ENCODE measurements around the gene GPAM. TPM values are rescaled to one million over a fixed set of nuclear protein-coding genes. Genes with fewer than 3 reads are reported as not detected.
A peak's percentile ranks its signal among the peaks of the same experiment; 100 is the strongest.
"Not testable (repeated sequence)": the region's sequence is repeated elsewhere in the genome, so short reads cannot be mapped to it uniquely, and the experiment has no call there.

The GPAM gene, protein sequence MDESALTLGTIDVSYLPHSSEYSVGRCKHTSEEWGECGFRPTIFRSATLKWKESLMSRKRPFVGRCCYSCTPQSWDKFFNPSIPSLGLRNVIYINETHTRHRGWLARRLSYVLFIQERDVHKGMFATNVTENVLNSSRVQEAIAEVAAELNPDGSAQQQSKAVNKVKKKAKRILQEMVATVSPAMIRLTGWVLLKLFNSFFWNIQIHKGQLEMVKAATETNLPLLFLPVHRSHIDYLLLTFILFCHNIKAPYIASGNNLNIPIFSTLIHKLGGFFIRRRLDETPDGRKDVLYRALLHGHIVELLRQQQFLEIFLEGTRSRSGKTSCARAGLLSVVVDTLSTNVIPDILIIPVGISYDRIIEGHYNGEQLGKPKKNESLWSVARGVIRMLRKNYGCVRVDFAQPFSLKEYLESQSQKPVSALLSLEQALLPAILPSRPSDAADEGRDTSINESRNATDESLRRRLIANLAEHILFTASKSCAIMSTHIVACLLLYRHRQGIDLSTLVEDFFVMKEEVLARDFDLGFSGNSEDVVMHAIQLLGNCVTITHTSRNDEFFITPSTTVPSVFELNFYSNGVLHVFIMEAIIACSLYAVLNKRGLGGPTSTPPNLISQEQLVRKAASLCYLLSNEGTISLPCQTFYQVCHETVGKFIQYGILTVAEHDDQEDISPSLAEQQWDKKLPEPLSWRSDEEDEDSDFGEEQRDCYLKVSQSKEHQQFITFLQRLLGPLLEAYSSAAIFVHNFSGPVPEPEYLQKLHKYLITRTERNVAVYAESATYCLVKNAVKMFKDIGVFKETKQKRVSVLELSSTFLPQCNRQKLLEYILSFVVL
- 1 to 10 TPM; 1.1 to 1.5 TPM for polyA plus RNA-seq

GRCh38 chr10:112183329-112184051 lies at the start of gene GPAM:
Gene GPAM, minus strand, starts transcription at chr10:112183765. Its CDS starts 1,981 bp downstream, at chr10:112181784.
- Histone ChIP-seq H3K27ac (ENCODE audit: low read depth in 2 of 2, low read length in 1 of 2) (peak within 1 kb of the TSS; percentile 40 to 91), H3K4me3 (ENCODE audit: low read depth in 1 of 2, low read length in 2 of 2) (peak within 1 kb of the TSS; percentile 91 to 96), H3K9me3 (ENCODE audit: control insufficient read depth in 2 of 2, insufficient read depth in 1 of 2, low read depth in 1 of 2, low read length in 1 of 2) (no peaks in the 10 kb centered on the region), H3K27me3 (ENCODE audit: control insufficient read depth in 1 of 2, insufficient read depth in 2 of 2, low read length in 2 of 2) (no peaks in the 10 kb centered on the region), H3K4me1 (ENCODE audit: control insufficient read depth in 2 of 2, insufficient read depth in 2 of 2, low read length in 1 of 2) (peaks cover 0 to 3% of the 10 kb centered on the region in 2 donors), H3K36me3 (ENCODE audit: control insufficient read depth in 2 of 2, insufficient read depth in 2 of 2, low read length in 1 of 2) (no peaks in the 10 kb centered on the region)
- 0% methylated on average over 46 of the region's 46 CpGs for WGBS, 2 donors

GRCh38 chr10:112232670-112233069 lies 49.1 kb upstream of the GPAM start:
- H3K4me1 ChIP-seq (ENCODE audit: control insufficient read depth in 2 of 2, insufficient read depth in 2 of 2, low read length in 1 of 2) = no peaks in the 10 kb centered on the region
- peaks cover 0 to under 1% of the 10 kb centered on the region in 2 donors for H3K9me3 ChIP-seq (ENCODE audit: control insufficient read depth in 2 of 2, insufficient read depth in 1 of 2, low read depth in 1 of 2, low read length in 1 of 2)
- H3K27me3 ChIP-seq (ENCODE audit: control insufficient read depth in 1 of 2, insufficient read depth in 2 of 2, low read length in 2 of 2) = no peaks in the 10 kb centered on the region
- H3K27ac ChIP-seq (ENCODE audit: low read depth in 2 of 2, low read length in 1 of 2) = no peak overlapping the region
- H3K4me3 ChIP-seq (ENCODE audit: low read depth in 1 of 2, low read length in 2 of 2) = no peak overlapping the region
- no peaks in the 10 kb centered on the region for H3K36me3 ChIP-seq (ENCODE audit: control insufficient read depth in 2 of 2, insufficient read depth in 2 of 2, low read length in 1 of 2)
- WGBS, 2 donors = 43 to 48% methylated on average over 6 of the region's 6 CpGs

- H3K4me1 ChIP-seq (ENCODE audit: control insufficient read depth in 2 of 2, insufficient read depth in 2 of 2, low read length in 1 of 2) = no peaks in the 10 kb centered on the region
- H3K4me3 ChIP-seq (ENCODE audit: low read depth in 1 of 2, low read length in 2 of 2) = no peak overlapping the region
- no peak overlapping the region for H3K27ac ChIP-seq (ENCODE audit: low read depth in 2 of 2, low read length in 1 of 2)
- 68% methylated on average over 9 of the region's 9 CpGs for WGBS, 2 donors
- H3K27me3 ChIP-seq (ENCODE audit: control insufficient read depth in 1 of 2, insufficient read depth in 2 of 2, low read length in 2 of 2) = no peaks in the 10 kb centered on the region
- no peaks in the 10 kb centered on the region for H3K36me3 ChIP-seq (ENCODE audit: control insufficient read depth in 2 of 2, insufficient read depth in 2 of 2, low read length in 1 of 2)
- H3K9me3 ChIP-seq (ENCODE audit: control insufficient read depth in 2 of 2, insufficient read depth in 1 of 2, low read depth in 1 of 2, low read length in 1 of 2) = peaks cover 0 to 4% of the 10 kb centered on the region in 2 donors
These were observed 48.2 kb upstream of the GPAM start for GRCh38 chr10:112231602-112232400.

DNA sequence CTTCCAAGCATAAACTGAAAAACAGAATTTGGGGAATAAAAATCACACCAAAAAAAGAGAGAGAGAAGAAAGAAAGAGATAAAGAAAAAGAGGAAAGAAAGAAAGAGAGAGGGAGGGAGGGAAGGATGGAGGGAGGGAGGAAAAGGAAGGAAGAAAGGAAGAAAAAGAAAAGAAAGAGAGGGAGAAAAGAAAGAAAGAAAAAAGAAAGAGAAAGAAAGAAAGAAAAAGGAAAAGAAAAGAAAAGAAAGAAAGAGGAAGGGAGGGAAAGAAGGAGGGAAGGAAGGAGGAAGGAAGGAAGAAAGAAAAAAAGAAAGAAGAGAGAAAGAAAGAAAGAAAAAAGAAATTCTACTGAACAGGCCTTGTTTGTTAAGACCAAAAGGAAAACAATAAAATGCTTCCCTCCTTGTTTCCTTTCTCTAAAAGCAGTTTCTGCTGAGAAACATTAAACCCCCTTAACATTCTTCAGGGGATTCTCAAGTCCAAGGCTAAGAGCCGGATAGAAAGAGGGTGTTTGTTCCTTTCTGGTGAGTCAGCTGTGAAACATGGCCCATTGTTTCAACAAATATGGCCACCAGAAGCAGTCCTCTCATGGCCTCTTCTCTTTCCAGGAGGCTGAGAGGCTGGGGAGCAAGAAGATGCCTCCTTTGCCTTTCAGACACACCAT lies 46.9 kb upstream of the GPAM start:
- Histone ChIP-seq H3K9me3 (ENCODE audit: control insufficient read depth in 2 of 2, insufficient read depth in 1 of 2, low read depth in 1 of 2, low read length in 1 of 2) (peaks cover 4% of the 10 kb centered on the region in 2 donors), H3K27ac (ENCODE audit: low read depth in 2 of 2, low read length in 1 of 2) (no peak overlapping the region), H3K4me1 (ENCODE audit: control insufficient read depth in 2 of 2, insufficient read depth in 2 of 2, low read length in 1 of 2) (no peaks in the 10 kb centered on the region), H3K36me3 (ENCODE audit: control insufficient read depth in 2 of 2, insufficient read depth in 2 of 2, low read length in 1 of 2) (no peaks in the 10 kb centered on the region), H3K4me3 (ENCODE audit: low read depth in 1 of 2, low read length in 2 of 2) (no peak overlapping the region), H3K27me3 (ENCODE audit: control insufficient read depth in 1 of 2, insufficient read depth in 2 of 2, low read length in 2 of 2) (no peaks in the 10 kb centered on the region)
- 32 to 41% methylated on average over 1 of the region's 1 CpG for WGBS, 2 donors

GRCh38 chr10:112229901-112230300 lies 46.3 kb upstream of the GPAM start:
- Histone ChIP-seq H3K27me3 (ENCODE audit: control insufficient read depth in 1 of 2, insufficient read depth in 2 of 2, low read length in 2 of 2) (no peaks in the 10 kb centered on the region), H3K36me3 (ENCODE audit: control insufficient read depth in 2 of 2, insufficient read depth in 2 of 2, low read length in 1 of 2) (no peaks in the 10 kb centered on the region), H3K4me3 (ENCODE audit: low read depth in 1 of 2, low read length in 2 of 2) (no peak overlapping the region), H3K27ac (ENCODE audit: low read depth in 2 of 2, low read length in 1 of 2) (no peak overlapping the region), H3K9me3 (ENCODE audit: control insufficient read depth in 2 of 2, insufficient read depth in 1 of 2, low read depth in 1 of 2, low read length in 1 of 2) (peaks cover 4% of the 10 kb centered on the region in 2 donors), H3K4me1 (ENCODE audit: control insufficient read depth in 2 of 2, insufficient read depth in 2 of 2, low read length in 1 of 2) (no peaks in the 10 kb centered on the region)
- WGBS, 2 donors = 67 to 76% methylated on average over 3 of the region's 3 CpGs

DNA sequence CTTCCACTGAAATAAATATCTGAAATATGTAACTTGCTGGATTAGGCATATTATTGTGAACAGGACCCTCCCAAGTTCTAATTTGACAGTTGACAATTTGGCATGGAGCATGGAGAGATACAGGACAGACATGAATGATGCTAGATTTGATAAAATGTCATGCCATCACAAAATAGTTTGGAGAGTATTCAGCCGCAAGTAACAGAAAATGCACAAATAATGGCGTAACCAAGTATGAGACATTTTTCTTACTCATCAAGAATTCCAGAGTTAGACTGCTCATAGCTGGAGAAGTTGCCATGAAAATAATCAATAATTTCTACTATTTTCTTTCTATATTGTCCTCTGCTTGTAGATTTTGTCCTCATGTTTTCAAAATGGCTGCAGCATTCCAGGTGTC lies 45.5 kb upstream of the GPAM start:
- 95 to 98% methylated on average over 2 of the region's 2 CpGs for WGBS, 2 donors
- Histone ChIP-seq H3K9me3 (ENCODE audit: control insufficient read depth in 2 of 2, insufficient read depth in 1 of 2, low read depth in 1 of 2, low read length in 1 of 2) (peaks cover 4% of the 10 kb centered on the region in 2 donors), H3K4me3 (ENCODE audit: low read depth in 1 of 2, low read length in 2 of 2) (no peak overlapping the region), H3K27me3 (ENCODE audit: control insufficient read depth in 1 of 2, insufficient read depth in 2 of 2, low read length in 2 of 2) (no peaks in the 10 kb centered on the region), H3K27ac (ENCODE audit: low read depth in 2 of 2, low read length in 1 of 2) (no peak overlapping the region), H3K4me1 (ENCODE audit: control insufficient read depth in 2 of 2, insufficient read depth in 2 of 2, low read length in 1 of 2) (no peaks in the 10 kb centered on the region), H3K36me3 (ENCODE audit: control insufficient read depth in 2 of 2, insufficient read depth in 2 of 2, low read length in 1 of 2) (no peaks in the 10 kb centered on the region)

- 83 to 92% methylated on average over 3 of the region's 3 CpGs for WGBS, 2 donors
- not testable (repeated sequence) for H3K4me3 ChIP-seq (ENCODE audit: low read depth in 1 of 2, low read length in 2 of 2); H3K36me3 ChIP-seq (ENCODE audit: control insufficient read depth in 2 of 2, insufficient read depth in 2 of 2, low read length in 1 of 2)
These were observed 45.0 kb upstream of the GPAM start for GRCh38 chr10:112228366-112229088.

DNA sequence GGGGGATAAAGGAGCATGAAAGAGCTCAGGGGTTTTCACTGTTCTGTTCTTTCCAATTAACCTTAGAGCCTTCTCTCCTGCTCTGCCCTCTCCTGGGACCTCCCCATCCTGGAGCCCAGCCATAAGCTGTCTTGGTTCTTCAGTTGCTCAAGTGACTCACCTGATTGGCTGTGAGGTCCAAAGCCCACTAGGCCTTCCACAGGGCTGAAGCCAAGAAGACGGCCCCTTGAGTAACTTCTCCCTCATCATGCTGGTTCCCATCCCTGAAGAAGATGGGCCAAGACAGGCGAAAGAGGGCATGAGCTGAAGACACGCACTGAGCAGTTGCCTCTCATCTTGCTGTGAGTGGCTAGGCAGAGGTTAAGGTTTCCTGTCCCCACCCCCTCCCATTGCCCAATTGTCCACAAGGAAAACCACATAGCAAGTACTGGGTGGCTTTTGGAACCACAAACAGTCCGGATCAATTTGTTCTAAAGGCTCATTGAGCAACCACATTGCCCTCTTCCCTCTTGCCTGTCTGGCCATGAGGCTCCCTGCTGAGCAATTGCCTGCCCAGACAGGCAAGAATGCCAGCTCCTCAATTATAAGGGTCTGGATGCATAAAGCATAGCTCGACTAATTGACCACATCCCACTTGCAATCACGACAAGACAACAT lies 43.9 kb upstream of the GPAM start:
- 76 to 78% methylated on average over 6 of the region's 6 CpGs for WGBS, 2 donors

More at GRCh38 chr10:112228366-112229088, 45.0 kb upstream of the GPAM start:
- not testable (repeated sequence) for H3K4me1 ChIP-seq (ENCODE audit: control insufficient read depth in 2 of 2, insufficient read depth in 2 of 2, low read length in 1 of 2); H3K27me3 ChIP-seq (ENCODE audit: control insufficient read depth in 1 of 2, insufficient read depth in 2 of 2, low read length in 2 of 2); H3K9me3 ChIP-seq (ENCODE audit: control insufficient read depth in 2 of 2, insufficient read depth in 1 of 2, low read depth in 1 of 2, low read length in 1 of 2); H3K27ac ChIP-seq (ENCODE audit: low read depth in 2 of 2, low read length in 1 of 2)

More for the DNA sequence above, 43.9 kb upstream of the GPAM start:
- Histone ChIP-seq H3K4me1 (ENCODE audit: control insufficient read depth in 2 of 2, insufficient read depth in 2 of 2, low read length in 1 of 2) (peaks cover 0 to 3% of the 10 kb centered on the region in 2 donors), H3K27me3 (ENCODE audit: control insufficient read depth in 1 of 2, insufficient read depth in 2 of 2, low read length in 2 of 2) (no peaks in the 10 kb centered on the region), H3K9me3 (ENCODE audit: control insufficient read depth in 2 of 2, insufficient read depth in 1 of 2, low read depth in 1 of 2, low read length in 1 of 2) (peaks cover 4% of the 10 kb centered on the region in 2 donors), H3K4me3 (ENCODE audit: low read depth in 1 of 2, low read length in 2 of 2) (no peak overlapping the region), H3K27ac (ENCODE audit: low read depth in 2 of 2, low read length in 1 of 2) (no peak overlapping the region), H3K36me3 (ENCODE audit: control insufficient read depth in 2 of 2, insufficient read depth in 2 of 2, low read length in 1 of 2) (no peaks in the 10 kb centered on the region)

Data from esophagus (tissue), 2 donors.